ENCODE results near the gene HIPK2.

Gene HIPK2

GRCh38 chr7:139532636-139533155 lies 245.1 kb downstream of the HIPK2 start:
- peaks cover 0 to 6% (median 2%) of the 10 kb centered on the region in 4 experiments for H3K4me1 ChIP-seq (ENCODE audit: control extremely low read depth in 1 of 4, control insufficient read depth in 4 of 4, insufficient read depth in 4 of 4, low read length in 3 of 4)
- DNase-seq = no peak
- no peak overlapping the region for H3K27ac ChIP-seq (ENCODE audit: insufficient read depth in 1 of 2, low read depth in 1 of 2, low read length in 2 of 2, poor library complexity in 1 of 2, severe bottlenecking in 2 of 2)
- no peaks in the 10 kb centered on the region for H3K36me3 ChIP-seq (ENCODE audit: control insufficient read depth in 4 of 4, insufficient read depth in 4 of 4, low read length in 3 of 4)
- no peaks in the 10 kb centered on the region for H3K9me3 ChIP-seq (ENCODE audit: control extremely low read depth in 1 of 5, control insufficient read depth in 4 of 5, insufficient read depth in 2 of 5, low read depth in 1 of 5, low read length in 4 of 5)
- H3K27me3 ChIP-seq (replicated peaks in 2 of 5; ENCODE audit: control insufficient read depth in 4 of 5, insufficient read depth in 5 of 5, low read length in 4 of 5) = no peaks in the 10 kb centered on the region
- POLR2A ChIA-PET = no interaction called here
- CTCF ChIA-PET = interaction anchor here (1.5 to 2.3 kb wide), 3 partner anchors 21 to 25 kb away, joined by 4 to 7 read pairs (median 6); no protein-coding TSS in a partner anchor
- no peak overlapping the region for H3K4me3 ChIP-seq (ENCODE audit: control insufficient read depth in 1 of 7, extremely low read depth in 1 of 7, insufficient read depth in 4 of 7, low read depth in 2 of 7, low read length in 6 of 7)
- WGBS (ENCODE audit: insufficient coverage) = 78% methylated on average over 5 of the region's 6 CpGs

DNA sequence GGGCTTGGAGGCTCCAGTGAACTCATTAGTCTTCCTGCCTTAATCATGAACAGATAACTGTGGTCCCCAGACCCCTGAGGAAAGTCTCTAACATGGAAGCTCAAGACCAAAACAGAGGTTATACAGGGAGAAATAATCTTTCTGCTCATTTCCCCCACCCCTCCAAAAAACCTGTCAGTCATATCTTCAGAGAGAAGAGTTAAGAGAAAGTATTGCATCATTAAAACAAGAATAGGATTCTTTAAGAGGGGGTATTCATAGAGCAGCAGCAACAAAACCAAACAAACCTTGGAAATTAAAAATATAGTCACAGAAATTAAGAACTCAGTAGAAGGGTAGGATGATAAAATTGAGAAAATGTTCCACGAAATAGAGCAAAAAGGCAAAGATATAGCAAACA lies 246.7 kb downstream of the HIPK2 start:
- Histone ChIP-seq H3K27me3 (replicated peaks in 2 of 5; ENCODE audit: control insufficient read depth in 4 of 5, insufficient read depth in 5 of 5, low read length in 4 of 5) (no peaks in the 10 kb centered on the region), H3K27ac (ENCODE audit: insufficient read depth in 1 of 2, low read depth in 1 of 2, low read length in 2 of 2, poor library complexity in 1 of 2, severe bottlenecking in 2 of 2) (no peak overlapping the region), H3K36me3 (ENCODE audit: control insufficient read depth in 4 of 4, insufficient read depth in 4 of 4, low read length in 3 of 4) (no peaks in the 10 kb centered on the region), H3K4me1 (ENCODE audit: control extremely low read depth in 1 of 4, control insufficient read depth in 4 of 4, insufficient read depth in 4 of 4, low read length in 3 of 4) (peaks cover 0 to 16% (median 6%) of the 10 kb centered on the region in 4 experiments), H3K4me3 (ENCODE audit: control insufficient read depth in 1 of 7, extremely low read depth in 1 of 7, insufficient read depth in 4 of 7, low read depth in 2 of 7, low read length in 6 of 7) (no peak overlapping the region), H3K9me3 (ENCODE audit: control extremely low read depth in 1 of 5, control insufficient read depth in 4 of 5, insufficient read depth in 2 of 5, low read depth in 1 of 5, low read length in 4 of 5) (no peaks in the 10 kb centered on the region)
- POLR2A ChIA-PET = no interaction called here
- DNase-seq = no peak
- CTCF ChIA-PET = no interaction called here
- no CpG with 5 or more reads among the region's 1 CpG for WGBS (ENCODE audit: insufficient coverage)

DNA sequence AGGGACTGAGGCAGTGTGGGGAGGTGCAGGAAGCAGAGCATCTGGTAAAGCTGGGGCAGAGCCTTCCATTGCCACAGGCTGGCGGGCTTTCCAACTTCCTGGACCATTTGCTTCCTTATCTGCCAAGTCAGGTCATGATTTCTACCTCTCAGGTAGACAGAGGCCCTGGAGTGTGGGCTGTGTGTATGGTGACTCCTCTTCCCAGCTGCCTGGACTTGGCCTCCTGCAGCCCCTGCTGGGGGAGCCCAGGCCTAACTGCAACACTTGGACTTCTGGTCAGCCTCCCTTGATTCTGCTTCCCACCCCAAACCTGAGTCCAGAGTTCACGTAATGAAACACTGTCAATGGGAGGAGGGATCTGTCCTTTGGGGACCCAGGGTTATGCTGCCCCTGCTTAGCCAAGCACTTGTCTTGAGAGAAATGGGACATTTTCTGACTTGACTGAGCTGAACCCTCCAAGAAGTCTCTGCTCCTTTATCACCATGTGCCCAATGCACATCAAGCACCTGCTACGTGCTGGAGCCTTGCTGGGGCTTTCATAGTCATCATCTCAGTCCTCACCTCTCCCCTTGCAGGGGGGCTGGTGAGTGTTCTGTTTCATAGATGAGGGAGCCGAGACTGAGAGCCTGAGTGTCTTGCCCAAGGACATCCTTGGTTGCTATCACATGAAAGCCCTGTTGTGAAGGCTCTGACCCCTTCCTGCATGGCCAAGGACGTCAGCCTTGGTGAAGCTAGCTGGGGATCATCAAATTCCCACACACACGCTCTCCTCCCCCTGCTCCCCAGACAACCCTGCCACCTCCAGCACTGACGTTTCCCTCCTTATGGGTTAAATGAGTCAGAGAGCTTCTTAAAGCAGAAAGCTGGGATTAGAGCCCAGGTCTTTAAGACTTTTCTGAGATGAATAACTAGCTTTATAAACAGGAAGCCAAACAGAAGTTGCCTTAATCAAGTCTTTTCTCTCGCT lies 250.9 kb downstream of the HIPK2 start:
- WGBS (ENCODE audit: insufficient coverage) = 61% methylated on average over 6 of the region's 8 CpGs
- Histone ChIP-seq H3K36me3 (ENCODE audit: control insufficient read depth in 4 of 4, insufficient read depth in 4 of 4, low read length in 3 of 4) (no peaks in the 10 kb centered on the region), H3K4me1 (ENCODE audit: control extremely low read depth in 1 of 4, control insufficient read depth in 4 of 4, insufficient read depth in 4 of 4, low read length in 3 of 4) (peaks cover 0 to 35% (median 11%) of the 10 kb centered on the region in 4 experiments), H3K27me3 (replicated peaks in 2 of 5; ENCODE audit: control insufficient read depth in 4 of 5, insufficient read depth in 5 of 5, low read length in 4 of 5) (peaks cover 4 to 32% (median 14%) of the 10 kb centered on the region in 5 experiments), H3K9me3 (ENCODE audit: control extremely low read depth in 1 of 5, control insufficient read depth in 4 of 5, insufficient read depth in 2 of 5, low read depth in 1 of 5, low read length in 4 of 5) (peaks cover 0 to 2% (median under 1%) of the 10 kb centered on the region in 5 experiments), H3K4me3 (ENCODE audit: control insufficient read depth in 1 of 7, extremely low read depth in 1 of 7, insufficient read depth in 4 of 7, low read depth in 2 of 7, low read length in 6 of 7) (no peak overlapping the region), H3K27ac (ENCODE audit: insufficient read depth in 1 of 2, low read depth in 1 of 2, low read length in 2 of 2, poor library complexity in 1 of 2, severe bottlenecking in 2 of 2) (no peak overlapping the region)
- peak in 2 of 3 donors; percentile 22 to 32 for DNase-seq
- ChIA-PET POLR2A (no interaction called here), CTCF (interaction anchor here (1.2 to 1.3 kb wide), 3 partner anchors 14 to 37 kb away, joined by 3 to 4 read pairs (median 4); no protein-coding TSS in a partner anchor)

- peaks cover 0 to 35% (median 11%) of the 10 kb centered on the region in 4 experiments for H3K4me1 ChIP-seq (ENCODE audit: control extremely low read depth in 1 of 4, control insufficient read depth in 4 of 4, insufficient read depth in 4 of 4, low read length in 3 of 4)
- peaks cover 4 to 41% (median 16%) of the 10 kb centered on the region in 5 experiments for H3K27me3 ChIP-seq (replicated peaks in 2 of 5; ENCODE audit: control insufficient read depth in 4 of 5, insufficient read depth in 5 of 5, low read length in 4 of 5)
- H3K9me3 ChIP-seq (ENCODE audit: control extremely low read depth in 1 of 5, control insufficient read depth in 4 of 5, insufficient read depth in 2 of 5, low read depth in 1 of 5, low read length in 4 of 5) = peaks cover 0 to 8% (median 6%) of the 10 kb centered on the region in 5 experiments
- ChIA-PET CTCF (interaction anchor here (1.1 to 1.8 kb wide), 3 partner anchors 11 to 35 kb away, joined by 3 to 4 read pairs (median 3); no protein-coding TSS in a partner anchor), POLR2A (no interaction called here)
- no peak overlapping the region for H3K27ac ChIP-seq (ENCODE audit: insufficient read depth in 1 of 2, low read depth in 1 of 2, low read length in 2 of 2, poor library complexity in 1 of 2, severe bottlenecking in 2 of 2)
- H3K36me3 ChIP-seq (ENCODE audit: control insufficient read depth in 4 of 4, insufficient read depth in 4 of 4, low read length in 3 of 4) = no peaks in the 10 kb centered on the region
- DNase-seq = peak in 1 of 3 donors; percentile 15
- H3K4me3 ChIP-seq (ENCODE audit: control insufficient read depth in 1 of 7, extremely low read depth in 1 of 7, insufficient read depth in 4 of 7, low read depth in 2 of 7, low read length in 6 of 7) = no peak overlapping the region
These were observed 252.0 kb downstream of the HIPK2 start for GRCh38 chr7:139525750-139526149.

GRCh38 chr7:139525239-139525638 lies 252.6 kb downstream of the HIPK2 start:
- no peaks in the 10 kb centered on the region for H3K36me3 ChIP-seq (ENCODE audit: control insufficient read depth in 4 of 4, insufficient read depth in 4 of 4, low read length in 3 of 4)
- H3K4me1 ChIP-seq (ENCODE audit: control extremely low read depth in 1 of 4, control insufficient read depth in 4 of 4, insufficient read depth in 4 of 4, low read length in 3 of 4) = peaks cover 0 to 35% (median 11%) of the 10 kb centered on the region in 4 experiments
- no peak for DNase-seq
- WGBS (ENCODE audit: insufficient coverage) = 97% methylated on average over 8 of the region's 10 CpGs
- peaks cover 0 to 8% (median 6%) of the 10 kb centered on the region in 5 experiments for H3K9me3 ChIP-seq (ENCODE audit: control extremely low read depth in 1 of 5, control insufficient read depth in 4 of 5, insufficient read depth in 2 of 5, low read depth in 1 of 5, low read length in 4 of 5)
- H3K4me3 ChIP-seq (ENCODE audit: control insufficient read depth in 1 of 7, extremely low read depth in 1 of 7, insufficient read depth in 4 of 7, low read depth in 2 of 7, low read length in 6 of 7) = no peak overlapping the region
- H3K27me3 ChIP-seq (replicated peaks in 2 of 5; ENCODE audit: control insufficient read depth in 4 of 5, insufficient read depth in 5 of 5, low read length in 4 of 5) = peaks cover 4 to 41% (median 16%) of the 10 kb centered on the region in 5 experiments
- POLR2A ChIA-PET = no interaction called here
- CTCF ChIA-PET = interaction anchor here (0.7 to 2.5 kb wide), 6 partner anchors 9 to 36 kb away, joined by 3 to 6 read pairs (median 3); no protein-coding TSS in a partner anchor
- no peak overlapping the region for H3K27ac ChIP-seq (ENCODE audit: insufficient read depth in 1 of 2, low read depth in 1 of 2, low read length in 2 of 2, poor library complexity in 1 of 2, severe bottlenecking in 2 of 2)

DNA sequence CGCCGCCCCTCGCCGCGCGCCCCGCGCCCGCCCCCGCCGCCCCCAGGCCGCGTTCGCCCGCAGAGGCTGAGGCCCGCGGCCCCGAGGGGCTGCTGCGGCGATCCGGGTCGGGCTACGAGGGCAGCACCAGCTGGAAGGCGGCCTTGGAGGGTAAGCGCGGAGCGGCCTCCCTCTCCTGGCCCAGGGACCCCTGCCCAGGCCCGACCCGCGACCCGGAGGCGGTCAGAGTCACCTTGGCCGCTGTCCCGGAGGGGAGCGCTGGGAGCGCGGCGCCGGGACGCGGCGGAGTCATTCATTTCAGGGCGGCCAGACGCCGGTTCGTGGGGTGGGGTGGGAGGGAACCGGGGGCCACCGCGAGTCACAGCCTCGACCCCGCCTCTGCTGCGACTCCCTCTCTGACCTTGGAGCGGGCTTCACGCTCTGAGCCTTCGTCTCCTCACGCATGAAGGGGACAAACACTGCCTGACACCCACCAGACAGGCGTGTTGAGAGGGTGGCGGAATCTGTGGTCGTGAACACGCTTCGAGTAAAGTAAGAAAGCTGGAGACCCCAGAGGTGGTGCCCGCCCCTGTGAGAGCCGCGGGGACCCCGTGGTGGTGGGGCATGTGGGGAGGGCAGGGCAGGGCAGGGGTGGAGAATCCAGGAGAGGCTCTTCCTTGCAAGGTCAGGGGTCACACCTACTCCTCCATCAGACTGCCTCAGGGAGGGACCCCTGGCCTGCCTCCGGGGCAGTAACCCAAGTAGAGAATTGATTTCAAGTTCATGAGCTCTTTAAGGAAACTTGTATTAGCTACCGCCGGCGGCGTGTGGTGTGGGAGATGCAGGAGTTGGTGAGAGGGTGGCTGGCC lies 253.6 kb downstream of the HIPK2 start:
- peak in 2 of 3 donors; percentile 42 to 44 for DNase-seq
- 47% methylated on average over 22 of the region's 70 CpGs for WGBS (ENCODE audit: insufficient coverage)
- Histone ChIP-seq H3K27me3 (replicated peaks in 2 of 5; ENCODE audit: control insufficient read depth in 4 of 5, insufficient read depth in 5 of 5, low read length in 4 of 5) (peaks cover 4 to 41% (median 16%) of the 10 kb centered on the region in 5 experiments), H3K4me1 (ENCODE audit: control extremely low read depth in 1 of 4, control insufficient read depth in 4 of 4, insufficient read depth in 4 of 4, low read length in 3 of 4) (peaks cover 0 to 35% (median 11%) of the 10 kb centered on the region in 4 experiments), H3K36me3 (ENCODE audit: control insufficient read depth in 4 of 4, insufficient read depth in 4 of 4, low read length in 3 of 4) (no peaks in the 10 kb centered on the region), H3K9me3 (ENCODE audit: control extremely low read depth in 1 of 5, control insufficient read depth in 4 of 5, insufficient read depth in 2 of 5, low read depth in 1 of 5, low read length in 4 of 5) (peaks cover 0 to 8% (median 6%) of the 10 kb centered on the region in 5 experiments), H3K27ac (ENCODE audit: insufficient read depth in 1 of 2, low read depth in 1 of 2, low read length in 2 of 2, poor library complexity in 1 of 2, severe bottlenecking in 2 of 2) (no peak overlapping the region), H3K4me3 (ENCODE audit: control insufficient read depth in 1 of 7, extremely low read depth in 1 of 7, insufficient read depth in 4 of 7, low read depth in 2 of 7, low read length in 6 of 7) (peak overlapping the region in 4 of 7 experiments; percentile 38 to 54 (median 50))
- CTCF ChIA-PET = interaction anchor here (0.7 to 2.5 kb wide), 4 partner anchors 10 to 35 kb away, joined by 3 to 6 read pairs (median 4); no protein-coding TSS in a partner anchor
- POLR2A ChIA-PET = no interaction called here
